Glutamatergic neuron (in vitro differentiated cells): Measurements from ENCODE around the gene FRAS1. TPM values are rescaled to one million over a fixed set of nuclear protein-coding genes. Genes with fewer than 3 reads are reported as not detected.

ENCODE experiments used
- DNase-seq: peaks from one replicate; pipeline ENCODE4 v3.0.0; 2022
- H3K27ac Mint-ChIP-seq: one replicate; pipeline ENCODE4 v1.8.0; 2020; ENCODE audit warnings: mild to moderate bottlenecking, mixed read lengths, inconsistent platforms; ENCODE audit not compliant: unreplicated experiment
- H3K27me3 Mint-ChIP-seq: one replicate; pipeline ENCODE4 v1.8.0; 2020; ENCODE audit warnings: mild to moderate bottlenecking, moderate library complexity, mixed read lengths, inconsistent platforms; ENCODE audit not compliant: unreplicated experiment
- H3K36me3 Mint-ChIP-seq: one replicate; pipeline ENCODE4 v1.8.0; 2020; ENCODE audit warnings: mild to moderate bottlenecking, mixed read lengths, inconsistent platforms; ENCODE audit not compliant: unreplicated experiment
- H3K4me1 Mint-ChIP-seq: one replicate; pipeline ENCODE4 v1.8.0; 2020; ENCODE audit warnings: mild to moderate bottlenecking, low read depth, mixed read lengths, inconsistent platforms; ENCODE audit not compliant: unreplicated experiment
- H3K4me3 Mint-ChIP-seq: one replicate; pipeline ENCODE4 v1.8.0; 2020; ENCODE audit warnings: mild to moderate bottlenecking, mixed read lengths, inconsistent platforms; ENCODE audit not compliant: unreplicated experiment
- H3K9me3 Mint-ChIP-seq: one replicate; pipeline ENCODE4 v1.8.0; 2020; ENCODE audit warnings: mild to moderate bottlenecking, moderate library complexity, mixed read lengths, inconsistent platforms; ENCODE audit not compliant: unreplicated experiment
- total RNA-seq: library from RNA; stranded (reverse); fragmentation: NEBNext Ultra II Directional; extraction: Animal tissue kit (Norgen Biotek cat#: 25700); gene quantifications from one replicate; pipeline ENCODE4 v1.2.1, GENCODE V29; 2021; ENCODE audit not compliant: unreplicated experiment
- TF ChIP-seq, protein P1 (sequence below): fragments of 200-600 bp; sonication (generic); IDR thresholded peaks from one replicate; pipeline ENCODE4 v1.5.0; 2021; ENCODE audit not compliant: partially characterized antibody, unreplicated experiment

FRAS1 gene
- total RNA-seq, 1 donor from 2014 or later, result 18.7 TPM

DNA sequence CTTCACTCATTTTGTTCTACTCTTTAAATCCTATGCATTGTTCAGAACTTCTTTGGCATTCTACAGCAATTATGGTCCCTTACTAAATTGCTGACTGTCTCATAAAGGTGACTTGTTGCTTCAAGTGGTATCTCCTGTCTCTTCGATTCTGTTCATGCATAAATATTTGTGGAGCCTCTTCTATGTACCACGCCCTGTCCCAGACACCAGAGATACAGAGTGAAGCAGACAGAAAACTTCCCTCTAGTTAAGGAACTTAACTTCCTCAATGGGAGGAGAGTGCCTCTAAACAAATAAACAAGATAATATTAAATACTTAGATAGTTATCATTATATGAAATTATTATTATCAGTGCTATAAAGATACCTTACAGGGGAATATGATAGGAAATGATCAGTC is 235.7 kb downstream of the FRAS1 start:
- TF ChIP-seq, protein P1, sequence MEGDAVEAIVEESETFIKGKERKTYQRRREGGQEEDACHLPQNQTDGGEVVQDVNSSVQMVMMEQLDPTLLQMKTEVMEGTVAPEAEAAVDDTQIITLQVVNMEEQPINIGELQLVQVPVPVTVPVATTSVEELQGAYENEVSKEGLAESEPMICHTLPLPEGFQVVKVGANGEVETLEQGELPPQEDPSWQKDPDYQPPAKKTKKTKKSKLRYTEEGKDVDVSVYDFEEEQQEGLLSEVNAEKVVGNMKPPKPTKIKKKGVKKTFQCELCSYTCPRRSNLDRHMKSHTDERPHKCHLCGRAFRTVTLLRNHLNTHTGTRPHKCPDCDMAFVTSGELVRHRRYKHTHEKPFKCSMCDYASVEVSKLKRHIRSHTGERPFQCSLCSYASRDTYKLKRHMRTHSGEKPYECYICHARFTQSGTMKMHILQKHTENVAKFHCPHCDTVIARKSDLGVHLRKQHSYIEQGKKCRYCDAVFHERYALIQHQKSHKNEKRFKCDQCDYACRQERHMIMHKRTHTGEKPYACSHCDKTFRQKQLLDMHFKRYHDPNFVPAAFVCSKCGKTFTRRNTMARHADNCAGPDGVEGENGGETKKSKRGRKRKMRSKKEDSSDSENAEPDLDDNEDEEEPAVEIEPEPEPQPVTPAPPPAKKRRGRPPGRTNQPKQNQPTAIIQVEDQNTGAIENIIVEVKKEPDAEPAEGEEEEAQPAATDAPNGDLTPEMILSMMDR, result no peak
- DNase-seq, result no peak
- Mint-ChIP-seq H3K27me3 (no peaks in the 10 kb centered on the region), H3K27ac (no peak overlapping the region), H3K4me1 (no peaks in the 10 kb centered on the region), H3K36me3 (no peaks in the 10 kb centered on the region), H3K9me3 (no peaks in the 10 kb centered on the region), H3K4me3 (no peak overlapping the region)

DNA sequence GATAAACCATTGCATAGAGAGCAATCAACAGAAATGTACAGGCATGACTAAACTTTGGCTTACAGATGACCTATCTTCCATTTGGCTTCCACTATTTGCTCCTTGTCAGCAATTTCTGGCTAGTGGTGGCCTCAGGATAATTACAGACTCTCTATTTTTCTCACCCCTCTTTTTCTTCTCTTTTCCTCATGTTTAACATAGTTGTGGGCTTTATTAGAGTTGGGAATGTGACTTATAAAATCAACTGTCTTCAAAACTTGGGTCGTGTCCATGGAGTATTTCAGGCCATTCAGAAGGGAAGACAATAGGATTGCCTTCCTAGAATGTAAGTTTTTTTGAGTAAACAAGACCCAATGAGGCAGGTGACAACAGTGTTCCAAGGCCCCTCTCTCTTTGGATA is 236.2 kb downstream of the FRAS1 start:
- no peaks in the 10 kb centered on the region for H3K9me3 Mint-ChIP-seq
- no peaks in the 10 kb centered on the region for H3K27me3 Mint-ChIP-seq
- DNase-seq, result no peak
- TF ChIP-seq, protein P1, result no peak
- H3K27ac Mint-ChIP-seq, result no peak overlapping the region
- H3K4me3 Mint-ChIP-seq, result no peak overlapping the region
- no peaks in the 10 kb centered on the region for H3K4me1 Mint-ChIP-seq
- no peaks in the 10 kb centered on the region for H3K36me3 Mint-ChIP-seq

DNA sequence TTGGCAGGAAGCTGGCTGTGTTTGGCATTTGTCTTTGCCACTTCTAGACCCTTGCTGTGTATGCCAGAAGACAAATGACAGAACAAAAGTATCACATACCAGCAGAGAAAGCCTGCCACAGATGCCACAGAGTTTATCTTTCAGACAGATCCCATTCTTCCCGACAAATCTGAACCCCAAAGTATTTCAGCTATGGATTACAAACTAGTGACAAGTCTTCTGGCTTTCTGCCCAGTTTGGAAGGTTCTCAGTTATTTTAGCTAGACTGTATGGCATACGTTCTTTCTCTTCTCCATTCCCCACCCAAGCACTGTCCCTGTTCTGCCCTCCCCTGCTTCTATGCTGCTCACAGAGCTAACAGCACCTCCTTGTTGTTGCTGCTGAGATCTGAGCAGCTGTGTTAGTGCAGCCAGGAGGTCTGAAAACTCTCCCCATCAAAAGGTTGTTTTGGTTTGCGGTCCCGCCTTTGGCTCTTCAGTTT is 236.7 kb downstream of the FRAS1 start:
- Mint-ChIP-seq H3K27ac (no peak overlapping the region), H3K36me3 (no peaks in the 10 kb centered on the region), H3K4me1 (no peaks in the 10 kb centered on the region), H3K9me3 (no peaks in the 10 kb centered on the region), H3K27me3 (no peaks in the 10 kb centered on the region), H3K4me3 (no peak overlapping the region)
- TF ChIP-seq, protein P1, result no peak
- no peak for DNase-seq

DNA sequence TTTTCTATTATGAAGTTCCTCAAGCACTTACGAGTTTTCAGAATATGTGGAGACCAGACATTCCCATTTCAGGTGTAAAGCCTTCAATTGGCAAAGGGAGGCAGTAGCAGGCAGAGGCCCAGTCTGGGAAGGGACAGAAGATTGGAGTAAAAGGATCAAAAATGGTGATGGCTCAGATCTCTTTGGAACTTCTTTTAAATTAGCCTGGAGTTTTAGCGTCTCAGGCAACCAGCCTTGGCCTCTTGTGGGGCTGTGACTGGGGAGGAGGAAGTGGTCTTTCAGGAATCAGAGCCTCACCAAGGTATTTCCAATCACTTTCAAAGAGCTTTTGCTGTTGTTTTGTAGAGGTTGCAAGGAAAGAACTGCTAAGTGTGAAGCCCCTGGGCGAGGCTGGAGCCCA is 239.1 kb downstream of the FRAS1 start:
- TF ChIP-seq, protein P1, result no peak
- peaks cover 4% of the 10 kb centered on the region for H3K36me3 Mint-ChIP-seq
- H3K9me3 Mint-ChIP-seq, result no peaks in the 10 kb centered on the region
- no peak overlapping the region for H3K27ac Mint-ChIP-seq
- no peak for DNase-seq
- no peaks in the 10 kb centered on the region for H3K4me1 Mint-ChIP-seq
- H3K27me3 Mint-ChIP-seq, result no peaks in the 10 kb centered on the region
- no peak overlapping the region for H3K4me3 Mint-ChIP-seq

DNA sequence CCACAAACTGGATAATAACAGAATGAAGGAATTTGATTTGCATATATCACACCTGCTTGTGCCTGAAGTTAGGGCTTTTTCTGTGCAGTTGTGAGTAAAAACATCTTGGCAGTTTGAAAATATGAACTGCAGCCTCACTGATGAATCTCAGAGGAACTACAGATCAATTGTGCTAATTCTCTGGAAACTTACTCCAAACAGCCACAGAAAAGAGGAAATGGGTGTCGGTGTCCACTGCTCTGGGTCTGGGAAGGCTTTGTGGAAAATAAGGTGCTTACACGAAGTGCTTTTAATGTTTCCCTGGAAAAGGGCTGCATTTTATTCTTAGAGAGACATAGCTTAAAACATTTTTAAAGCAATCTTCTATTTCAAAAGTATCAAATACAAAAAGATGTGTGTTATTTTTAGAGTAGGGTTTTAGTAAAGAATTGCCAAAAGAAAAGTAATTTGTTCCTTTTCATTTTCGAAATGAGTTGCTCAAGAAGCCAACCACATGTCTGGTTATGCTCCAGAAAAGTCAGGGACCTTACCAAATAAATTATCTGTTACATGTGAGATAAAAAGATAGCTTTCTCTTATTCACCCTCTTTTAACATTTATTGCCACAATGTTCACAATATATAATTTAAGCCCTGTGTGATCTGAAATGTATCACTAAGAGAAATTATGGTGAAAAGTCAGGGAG is 240.1 kb downstream of the FRAS1 start:
- no peaks in the 10 kb centered on the region for H3K4me1 Mint-ChIP-seq
- H3K27ac Mint-ChIP-seq, result no peak overlapping the region
- TF ChIP-seq, protein P1, result no peak
- no peak for DNase-seq
- H3K36me3 Mint-ChIP-seq, result peaks cover 4% of the 10 kb centered on the region
- H3K4me3 Mint-ChIP-seq, result no peak overlapping the region
- H3K9me3 Mint-ChIP-seq, result no peaks in the 10 kb centered on the region
- H3K27me3 Mint-ChIP-seq, result no peaks in the 10 kb centered on the region
